HEK293 (cell line): ENCODE data around the gene NAA20.

ENCODE experiments used
- BCL11B ChIP-seq: fragments of 450-650 bp; formaldehyde crosslinking; IDR thresholded peaks from 2 replicates; pipeline ENCODE4 v1.5.1; 2016; ENCODE audit warnings: low read depth, missing biosample characterization, missing genetic modification characterization
- KLF1 ChIP-seq: fragments of 450-650 bp; formaldehyde crosslinking; IDR thresholded peaks from 2 replicates; pipeline ENCODE4 v1.5.1; 2016; ENCODE audit warnings: missing biosample characterization, missing genetic modification characterization
- KLF10 ChIP-seq: fragments of 450-650 bp; IDR thresholded peaks from 2 replicates; pipeline ENCODE4 v1.5.1; 2018; ENCODE audit warnings: missing biosample characterization, mild to moderate bottlenecking, missing genetic modification characterization
- PBX3 ChIP-seq: sonication (generic); formaldehyde crosslinking; IDR thresholded peaks from 2 replicates; pipeline ENCODE4 v1.8.1; 2022; ENCODE audit warnings: mild to moderate bottlenecking, moderate library complexity, missing genetic modification reagents
- PRDM10 ChIP-seq: fragments of 450-650 bp; formaldehyde crosslinking; IDR thresholded peaks from 2 replicates; pipeline ENCODE4 v1.5.1; 2016; ENCODE audit warnings: missing biosample characterization, missing genetic modification characterization
- SALL2 ChIP-seq: fragments of 450-650 bp; formaldehyde crosslinking; IDR thresholded peaks from 2 replicates; pipeline ENCODE4 v1.5.0; 2017; ENCODE audit warnings: missing biosample characterization, mild to moderate bottlenecking, missing genetic modification characterization, borderline replicate concordance
- ZBTB49 ChIP-seq: fragments of 450-650 bp; formaldehyde crosslinking; IDR thresholded peaks from 2 replicates; pipeline ENCODE4 v1.5.1; 2016; ENCODE audit warnings: missing biosample characterization, missing genetic modification characterization, low read depth
- ZNF112 ChIP-seq: fragments of 450-650 bp; formaldehyde crosslinking; IDR thresholded peaks from 2 replicates; pipeline ENCODE4 v1.5.0; 2017; ENCODE audit warnings: missing biosample characterization, missing genetic modification characterization
- ZNF280C ChIP-seq: fragments of 450-650 bp; formaldehyde crosslinking; IDR thresholded peaks from 2 replicates; pipeline ENCODE4 v1.5.1; 2016; ENCODE audit warnings: missing biosample characterization, missing genetic modification characterization
- ZNF335 ChIP-seq: fragments of 450-650 bp; formaldehyde crosslinking; conservative IDR thresholded peaks from 2 replicates; pipeline ENCODE4 v1.5.1; 2016; ENCODE audit warnings: missing biosample characterization, missing genetic modification characterization
- ZNF362 ChIP-seq: fragments of 450-650 bp; formaldehyde crosslinking; IDR thresholded peaks from 2 replicates; pipeline ENCODE4 v1.5.1; 2016; ENCODE audit warnings: missing biosample characterization, missing genetic modification characterization
- ZNF394 ChIP-seq: fragments of 450-650 bp; formaldehyde crosslinking; IDR thresholded peaks from 2 replicates; pipeline ENCODE4 v1.5.1; 2016; ENCODE audit warnings: missing biosample characterization, missing genetic modification characterization, mild to moderate bottlenecking, moderate library complexity, borderline replicate concordance
- ZNF398 ChIP-seq: fragments of 450-650 bp; formaldehyde crosslinking; IDR thresholded peaks from 2 replicates; pipeline ENCODE4 v1.5.1; 2017; ENCODE audit warnings: missing biosample characterization, missing genetic modification characterization
- ZNF518A ChIP-seq: fragments of 450-650 bp; formaldehyde crosslinking; conservative IDR thresholded peaks from 2 replicates; pipeline ENCODE4 v1.5.1; 2016; ENCODE audit warnings: low read depth, missing biosample characterization, missing genetic modification characterization
- ZNF561 ChIP-seq: fragments of 450-650 bp; IDR thresholded peaks from 2 replicates; pipeline ENCODE4 v1.5.1; 2018; ENCODE audit warnings: missing biosample characterization, missing genetic modification characterization, borderline replicate concordance
- ZNF645 ChIP-seq: fragments of 450-650 bp; formaldehyde crosslinking; IDR thresholded peaks from 2 replicates; pipeline ENCODE4; 2016; ENCODE audit warnings: missing biosample characterization, missing genetic modification characterization
- ZNF660 ChIP-seq: fragments of 450-650 bp; IDR thresholded peaks from 2 replicates; pipeline ENCODE4 v1.5.1; 2018; ENCODE audit warnings: missing biosample characterization, mild to moderate bottlenecking, missing genetic modification characterization
- ZSCAN23 ChIP-seq: fragments of 450-650 bp; formaldehyde crosslinking; IDR thresholded peaks from 2 replicates; pipeline ENCODE4 v1.5.1; 2016; ENCODE audit warnings: missing biosample characterization, missing genetic modification characterization

The NAA20 gene

GRCh38 chr20:20010639-20011500 lies 6.3 kb upstream of the NAA20 start (continued):
- TF ChIP-seq ZBTB49 (tag by site-specific recombination) (no peak), ZNF280C (tag by site-specific recombination) (no peak), ZNF645 (tag by site-specific recombination) (no peak), ZNF112 (no peak), BCL11B (tag by site-specific recombination) (no peak), ZSCAN23 (no peak), ZNF561 (no peak), ZNF518A (no peak), ZNF398 (tag by site-specific recombination) (no peak), KLF1 (no peak), ZNF660 (no peak), KLF10 (tag by site-specific recombination) (no peak), ZNF394 (no peak), ZNF362 (tag by site-specific recombination) (no peak), SALL2 (tag by site-specific recombination) (no peak), PBX3 (CRISPR knock-in tag) (no peak), ZNF335 (tag by site-specific recombination) (peak; percentile 33; the same call in 1 of the 2 replicates), PRDM10 (no peak)
